CD14-positive monocyte (primary cell): ENCODE results near the gene CTSD. TPM values are rescaled to one million over a fixed set of nuclear protein-coding genes. Genes with fewer than 3 reads are reported as not detected.
A peak's percentile ranks its signal among the peaks of the same experiment; 100 is the strongest.

Experiments used
- DNase-seq, 3 donors: peaks; one replicate each; pipeline ENCODE4 v3.0.0-alpha.2; 2011 to 2022
- H2AFZ ChIP-seq: 2 replicates; pipeline ENCODE4 v1.6.0; 2012; ENCODE audit warnings: mild to moderate bottlenecking, low read depth, low read length, inconsistent platforms; ENCODE audit not compliant: insufficient read depth, poor library complexity, severe bottlenecking
- H3K27ac ChIP-seq, 2 donors: 1 replicate in 1 of 2; 2 replicates in 1 of 2; pipeline ENCODE4 v1.5.1; 2012 to 2013; ENCODE audit warnings: low read length in 2 of 2, control low read depth in 1 of 2, inconsistent platforms in 1 of 2, low read depth in 1 of 2, mild to moderate bottlenecking in 1 of 2
- H3K27me3 ChIP-seq, 2 donors: one replicate each; pipeline versions ENCODE4 v1.6.0 to v1.6.1; 2011 to 2013; ENCODE audit warnings: low read length in 2 of 2; ENCODE audit not compliant: control insufficient read depth in 2 of 2, insufficient read depth in 2 of 2
- H3K36me3 ChIP-seq, 2 donors: replicated peaks in 1 of 2; 1 replicate in 1 of 2; 2 replicates in 1 of 2; pipeline versions ENCODE4 v1.5.1 to v1.6.1; 2012 to 2013; ENCODE audit warnings: low read length in 2 of 2, control low read depth in 1 of 2, inconsistent platforms in 1 of 2, mild to moderate bottlenecking in 1 of 2; ENCODE audit not compliant: insufficient read depth in 2 of 2, control insufficient read depth in 1 of 2
- H3K4me1 ChIP-seq, 2 donors: 1 replicate in 1 of 2; 2 replicates in 1 of 2; pipeline versions ENCODE4 v1.5.1 to v1.6.1; 2012 to 2013; ENCODE audit warnings: low read length in 2 of 2, control low read depth in 1 of 2, inconsistent platforms in 1 of 2, mild to moderate bottlenecking in 1 of 2, moderate library complexity in 1 of 2; ENCODE audit not compliant: insufficient read depth in 2 of 2, control insufficient read depth in 1 of 2
- H3K4me2 ChIP-seq: replicated peaks from 2 replicates; pipeline ENCODE3; 2012; ENCODE audit warnings: low read length, moderate library complexity, mild to moderate bottlenecking; ENCODE audit not compliant: poor library complexity, severe bottlenecking; ENCODE audit errors: extremely low read depth
- H3K4me3 ChIP-seq, 3 experiments: fragments of 200-600 bp in 1 of 3; sonication (generic) in 1 of 3; replicated peaks in 1 of 3; 1 replicate in 2 of 3; 2 replicates in 1 of 3; pipeline ENCODE4 v1.5.1; 2011 to 2013; ENCODE audit warnings: low read length in 3 of 3, mild to moderate bottlenecking in 3 of 3, control low read depth in 2 of 3, low read depth in 2 of 3, inconsistent platforms in 1 of 3, moderate library complexity in 1 of 3
- H3K79me2 ChIP-seq: 2 replicates; pipeline ENCODE4 v1.6.0; 2012; ENCODE audit warnings: mild to moderate bottlenecking, control low read depth, inconsistent platforms, low read length, moderate library complexity; ENCODE audit not compliant: insufficient read depth
- H3K9ac ChIP-seq: 2 replicates; pipeline ENCODE4 v1.6.0; 2017; ENCODE audit warnings: low read length, mild to moderate bottlenecking; ENCODE audit not compliant: insufficient read depth, poor library complexity, severe bottlenecking
- H3K9me3 ChIP-seq, 2 donors: replicated peaks in 1 of 2; 1 replicate in 1 of 2; 2 replicates in 1 of 2; pipeline versions ENCODE4 v1.5.1 to v1.6.1; 2012 to 2013; ENCODE audit warnings: low read length in 2 of 2, control low read depth in 1 of 2; ENCODE audit not compliant: control insufficient read depth in 1 of 2, insufficient read depth in 1 of 2
- H4K20me1 ChIP-seq: 2 replicates; pipeline ENCODE4 v1.6.0; 2012; ENCODE audit warnings: mild to moderate bottlenecking, low read length, control low read depth, moderate library complexity; ENCODE audit not compliant: insufficient read depth
- H3K27ac Mint-ChIP-seq, 7 donors: one replicate each; pipeline ENCODE4 v1.8.0; 2020; ENCODE audit warnings: mild to moderate bottlenecking in 7 of 7, mixed read lengths in 7 of 7, moderate library complexity in 6 of 7, inconsistent platforms in 2 of 7
- H3K27me3 Mint-ChIP-seq, 3 donors: one replicate each; pipeline ENCODE4 v1.8.0; 2021 to 2022; ENCODE audit warnings: low read depth in 3 of 3, mild to moderate bottlenecking in 3 of 3, mixed read lengths in 3 of 3, moderate library complexity in 3 of 3, inconsistent platforms in 1 of 3
- H3K36me3 Mint-ChIP-seq, 2 donors: one replicate each; pipeline ENCODE4 v1.8.0; 2020; ENCODE audit warnings: mixed read lengths in 2 of 2, inconsistent platforms in 1 of 2, mild to moderate bottlenecking in 1 of 2
- H3K4me1 Mint-ChIP-seq: one replicate; pipeline ENCODE4 v1.8.0; 2020; ENCODE audit warnings: mild to moderate bottlenecking, mixed read lengths
- H3K4me3 Mint-ChIP-seq, 2 donors: one replicate each; pipeline ENCODE4 v1.8.0; 2020; ENCODE audit warnings: mild to moderate bottlenecking in 2 of 2, mixed read lengths in 2 of 2, moderate library complexity in 1 of 2
- H3K9me3 Mint-ChIP-seq, 7 donors: one replicate each; pipeline ENCODE4 v1.8.0; 2020 to 2022; ENCODE audit warnings: mixed read lengths in 7 of 7, mild to moderate bottlenecking in 6 of 7, moderate library complexity in 6 of 7, inconsistent platforms in 2 of 7
- CTCF ChIP-seq: fragments of 200-600 bp; IDR thresholded peaks from one replicate; pipeline ENCODE4 v1.8.0; 2022; ENCODE audit warnings: antibody characterized with exemption, mild to moderate bottlenecking
- WGBS: methylation state at CpG from one replicate; pipeline ENCODE4 v1.1.5; 2013; ENCODE audit warnings: missing lambda C conversion rate; ENCODE audit not compliant: insufficient coverage; 5-methylcytosine and 5-hydroxymethylcytosine counted together
- intact Hi-C, 2 donors: fragments of 100-400 bp; cut with micrococcal nuclease; formaldehyde crosslinking; loops; one replicate each; pipeline versions ENCODE4 v1.15.0 to v1.15.1; 2023
- polyA plus RNA-seq, 3 donors: library from polyadenylated mRNA; depleted of rRNA in 1 of 3; unstranded in 2 of 3; stranded (reverse) in 1 of 3; fragments of 300-500 nt in 2 of 3; fragments of >200 nt in 1 of 3; fragmentation: Illumina TruSeq in 2 of 3; gene quantifications; 1 replicate in 2 of 3; 2 replicates in 1 of 3; pipeline ENCODE4 v1.2.3, GENCODE V29; 2012 to 2021

CTSD gene
- polyA plus RNA-seq, 3 donors, result 835 to 1,372 (median 855) TPM

- Histone ChIP-seq H3K79me2 (no peaks in the 10 kb centered on the region), H3K36me3 (no peaks in the 10 kb centered on the region), H3K27me3 (no peaks in the 10 kb centered on the region), H3K4me1 (peaks cover 47 to 55% of the 10 kb centered on the region in 2 donors), H3K27ac (peak overlapping the region; percentile 22 to 46), H2AFZ (no peak overlapping the region), H3K9ac (no peak overlapping the region), H3K9me3 (no peaks in the 10 kb centered on the region), H3K4me3 (peak overlapping the region in 1 of 3 experiments; percentile 15), H4K20me1 (no peaks in the 10 kb centered on the region), H3K4me2 (peak overlapping the region; percentile 4)
- peak overlapping the region in 6 of 7 donors; percentile 30 to 98 (median 62) for H3K27ac Mint-ChIP-seq
- H3K9me3 Mint-ChIP-seq, result peaks cover 0 to 3% (median 0%) of the 10 kb centered on the region in 7 donors
- intact Hi-C loops, result loop anchor here in 1 of 2 donors (5.0 kb wide), 1 partner anchor 39 kb away; no protein-coding TSS in a partner anchor
- H3K36me3 Mint-ChIP-seq, result peaks cover 4 to 5% of the 10 kb centered on the region in 2 donors
- no peak for DNase-seq
- peak overlapping the region in 1 of 2 donors; percentile 46 for H3K4me3 Mint-ChIP-seq
- WGBS, result 94% methylated on average over 4 of the region's 4 CpGs
- H3K27me3 Mint-ChIP-seq, result peaks cover 2 to 17% (median 14%) of the 10 kb centered on the region in 3 donors
- peaks cover 58% of the 10 kb centered on the region for H3K4me1 Mint-ChIP-seq
- TF ChIP-seq CTCF, result no peak
Measured at GRCh38 chr11:1786466-1786865, 22.7 kb upstream of the CTSD start.

- TF ChIP-seq CTCF, result no peak
Measured at GRCh38 chr11:1785749-1786413, 22.2 kb upstream of the CTSD start.

More at GRCh38 chr11:1785749-1786413, 22.2 kb upstream of the CTSD start:
- Histone ChIP-seq H3K9me3 (no peaks in the 10 kb centered on the region), H3K4me1 (peaks cover 53 to 61% of the 10 kb centered on the region in 2 donors), H2AFZ (no peak overlapping the region), H3K27ac (peak overlapping the region; percentile 24 to 46), H3K27me3 (no peaks in the 10 kb centered on the region), H3K9ac (no peak overlapping the region), H3K4me3 (peak overlapping the region in 1 of 3 experiments; percentile 15), H4K20me1 (no peaks in the 10 kb centered on the region), H3K79me2 (no peaks in the 10 kb centered on the region), H3K4me2 (peak overlapping the region; percentile 4), H3K36me3 (no peaks in the 10 kb centered on the region)
- peak overlapping the region in 1 of 2 donors; percentile 46 for H3K4me3 Mint-ChIP-seq
- peaks cover 4 to 5% of the 10 kb centered on the region in 2 donors for H3K36me3 Mint-ChIP-seq
- H3K9me3 Mint-ChIP-seq, result peaks cover 0 to 3% (median 0%) of the 10 kb centered on the region in 7 donors
- DNase-seq, result peak; percentile 59 to 76 (median 60)
- intact Hi-C loops, result loop anchor here in 1 of 2 donors (5.0 kb wide), 1 partner anchor 39 kb away; no protein-coding TSS in a partner anchor
- H3K4me1 Mint-ChIP-seq, result peaks cover 64% of the 10 kb centered on the region
- peaks cover 2 to 15% (median 11%) of the 10 kb centered on the region in 3 donors for H3K27me3 Mint-ChIP-seq
- peak overlapping the region; percentile 30 to 98 (median 79) for H3K27ac Mint-ChIP-seq
- WGBS, result 36% methylated on average over 15 of the region's 21 CpGs
